SHP77 (cell line): ENCODE data around the gene BACE2.
A peak's percentile ranks its signal among the peaks of the same experiment; 100 is the strongest.

ENCODE experiments used
- DNase-seq, 2 experiments: peaks; one replicate each; lab custom pipeline; 2025; lab: John Stamatoyannopoulos, UW

The BACE2 gene

GRCh38 chr21:41167348-41168342 lies at the start of gene BACE2:
Gene BACE2 (plus strand): TSS chr21:41168160. CDS start chr21:41168264, 104 bp downstream.
- peak in 1 of 2 experiments; percentile 51 for DNase-seq

GRCh38 chr21:41119901-41120300 lies 48.1 kb upstream of the BACE2 start:
- DNase-seq: no peak

GRCh38 chr21:41120997-41121396 lies 47.0 kb upstream of the BACE2 start:
- DNase-seq: no peak

DNA sequence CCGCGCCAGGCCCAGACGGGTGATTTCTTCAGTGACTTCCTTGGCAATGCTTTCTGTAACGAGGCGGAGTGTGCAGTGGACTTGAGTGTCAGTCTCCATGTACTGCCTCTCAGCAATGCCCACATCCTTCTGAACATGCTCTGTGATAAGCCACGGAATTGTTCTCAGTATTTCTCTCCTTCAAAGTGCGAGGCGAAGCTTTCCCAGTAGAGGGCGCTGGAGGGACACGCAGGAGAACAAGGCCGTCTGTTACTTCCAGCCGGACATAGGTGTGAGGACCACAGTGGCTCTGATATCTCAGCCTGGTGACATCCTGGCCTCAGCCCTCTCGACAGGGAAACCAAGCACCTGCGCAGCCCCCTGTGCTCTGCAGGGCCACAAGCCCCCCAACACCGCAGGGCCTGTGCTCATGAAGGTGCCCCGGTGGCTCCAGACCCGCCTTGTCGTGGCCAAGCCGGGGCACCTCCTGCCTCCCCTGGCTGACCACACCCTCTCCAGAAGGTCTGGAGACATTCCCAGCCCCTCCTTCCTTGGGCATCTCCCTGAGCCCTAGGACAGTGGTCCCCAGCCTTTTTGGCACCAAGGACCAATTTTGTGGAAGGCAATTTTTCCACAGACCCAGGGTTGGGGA lies 46.1 kb upstream of the BACE2 start:
- peak; percentile 68 to 70 for DNase-seq

- DNase-seq: no peak
Measured at GRCh38 chr21:41124641-41125201, 43.2 kb upstream of the BACE2 start.

DNA sequence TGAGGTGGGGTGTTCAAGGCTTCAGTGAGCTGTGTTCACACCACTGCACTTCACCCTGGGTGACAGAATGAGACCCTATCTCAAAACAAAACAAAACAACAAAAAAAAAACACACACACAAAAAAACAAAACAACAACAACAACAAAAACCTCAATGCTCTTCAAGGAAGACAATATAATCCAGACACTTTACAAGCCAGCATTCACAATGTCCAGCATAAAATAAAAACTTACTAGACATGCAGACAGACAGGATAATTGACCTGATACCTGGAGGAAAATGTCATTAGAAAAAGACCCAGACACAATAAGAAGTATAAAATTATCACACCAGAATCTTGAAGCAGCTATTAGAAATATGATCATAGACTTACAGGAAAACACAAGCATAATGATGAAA lies 39.0 kb upstream of the BACE2 start:
- no peak for DNase-seq

GRCh38 chr21:41130883-41131282 lies 37.1 kb upstream of the BACE2 start:
- DNase-seq: no peak

DNA sequence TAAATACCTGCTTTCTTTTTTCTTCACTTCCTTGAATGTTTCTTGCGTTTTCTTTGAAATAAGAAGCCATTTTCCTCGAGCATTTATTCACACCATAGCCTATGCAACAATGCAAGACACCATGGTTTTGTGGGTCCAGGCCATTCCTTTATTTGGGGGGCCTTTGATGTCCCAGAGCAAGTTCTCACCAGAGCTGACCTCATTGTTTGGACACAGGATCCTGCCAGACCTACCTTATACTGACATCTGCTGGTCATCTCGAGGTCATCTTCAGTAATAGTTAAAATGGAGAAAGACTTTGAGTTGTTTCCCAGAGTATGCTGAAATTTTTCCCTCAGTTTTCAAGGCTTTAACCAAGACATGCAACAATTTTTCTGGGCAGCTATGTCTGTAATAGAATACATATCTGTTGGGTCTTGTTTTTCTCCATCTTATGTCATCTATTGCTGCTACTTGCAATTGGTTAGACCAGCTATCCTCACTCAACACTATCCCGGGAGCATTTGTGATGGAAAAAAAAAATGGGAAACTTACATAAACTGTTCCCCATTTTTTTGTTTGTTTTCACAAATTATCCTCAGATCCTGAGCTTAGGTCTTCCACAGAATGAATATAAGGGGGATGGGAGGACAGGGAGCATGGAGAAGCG lies 34.0 kb upstream of the BACE2 start:
- peak in 1 of 2 experiments; percentile 37 for DNase-seq

DNA sequence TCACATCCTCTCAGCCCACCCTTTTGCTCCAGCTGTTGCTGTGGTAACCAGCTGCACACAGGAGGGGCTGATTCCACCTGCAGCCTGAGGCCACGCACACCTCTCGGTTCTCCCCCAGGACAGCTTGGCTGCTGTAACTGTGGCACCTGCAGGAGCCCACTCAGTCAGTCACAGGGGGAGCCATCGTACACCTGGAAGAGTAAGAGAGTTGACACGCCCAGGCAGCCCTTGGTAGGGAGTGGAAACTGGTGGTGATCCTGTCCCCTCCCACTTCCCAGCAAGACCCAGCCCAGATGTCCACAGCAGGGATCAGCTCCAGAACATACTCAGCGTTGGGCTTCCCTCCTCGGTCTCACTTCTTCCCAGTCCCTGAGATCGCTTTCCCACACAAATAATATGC lies 32.2 kb upstream of the BACE2 start:
- no peak for DNase-seq

- no peak for DNase-seq
Measured at GRCh38 chr21:41136286-41136685, 31.7 kb upstream of the BACE2 start.

DNA sequence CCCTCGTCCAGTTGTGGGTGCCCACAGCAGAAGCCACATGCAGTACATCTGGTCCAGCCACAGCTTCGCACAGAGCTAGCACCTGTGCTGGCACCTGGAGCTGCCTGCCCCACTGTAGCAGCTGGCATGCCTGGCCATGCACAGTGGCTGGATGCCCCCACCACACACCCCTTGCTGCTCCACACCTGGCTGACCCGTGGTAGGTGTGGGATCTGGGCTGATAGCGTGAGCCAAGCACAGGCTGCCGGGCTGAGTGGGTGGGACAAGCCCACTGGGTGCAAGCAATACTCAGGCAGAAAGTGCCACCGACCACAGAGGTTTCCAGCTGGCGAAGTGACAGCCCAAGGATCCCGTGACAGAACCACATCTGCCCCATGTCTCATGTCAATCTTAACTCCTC lies 30.6 kb upstream of the BACE2 start:
- DNase-seq: no peak

DNA sequence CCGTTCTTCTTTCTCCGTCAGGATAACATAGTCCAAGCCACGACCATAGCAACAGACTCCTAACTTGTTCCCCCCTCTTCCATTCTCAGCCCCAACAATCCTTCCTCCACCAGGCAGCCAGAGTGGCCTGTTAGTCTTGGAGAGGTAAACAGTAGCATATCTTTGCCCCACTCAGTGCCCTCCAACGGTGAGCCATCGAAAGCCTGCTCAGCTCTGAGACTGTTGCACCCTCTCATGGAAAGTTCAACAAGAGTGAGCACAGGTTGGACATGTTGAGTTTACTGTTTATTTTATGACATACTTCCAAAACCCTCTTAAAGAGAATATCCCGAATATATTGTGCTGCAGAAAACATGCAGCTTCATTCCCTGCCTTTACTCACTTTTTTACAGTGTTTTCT lies 30.1 kb upstream of the BACE2 start:
- DNase-seq: no peak

- DNase-seq: no peak
Measured at GRCh38 chr21:41138711-41139110, 29.2 kb upstream of the BACE2 start.

GRCh38 chr21:41139275-41139674 lies 28.7 kb upstream of the BACE2 start:
- DNase-seq: no peak

DNA sequence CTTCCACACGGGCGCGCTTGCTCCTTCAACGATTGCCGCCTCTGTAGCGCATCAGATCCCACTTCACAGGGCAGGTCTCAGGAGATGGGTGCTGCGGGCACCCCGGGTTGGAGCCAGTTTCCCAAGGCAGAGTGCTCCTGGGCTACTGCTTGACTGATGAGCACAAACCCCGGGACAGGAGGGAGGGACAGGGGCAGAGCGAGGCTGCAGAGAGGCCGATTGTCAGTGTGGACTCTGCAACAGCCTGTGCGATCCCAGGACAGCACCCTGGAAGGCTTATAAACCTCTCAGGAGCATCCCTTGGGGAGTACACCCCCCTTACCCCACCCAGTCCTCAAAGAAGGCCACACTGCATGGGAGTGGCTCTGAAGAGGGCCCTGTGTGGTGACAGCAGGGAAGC lies 28.0 kb upstream of the BACE2 start:
- DNase-seq: no peak

DNA sequence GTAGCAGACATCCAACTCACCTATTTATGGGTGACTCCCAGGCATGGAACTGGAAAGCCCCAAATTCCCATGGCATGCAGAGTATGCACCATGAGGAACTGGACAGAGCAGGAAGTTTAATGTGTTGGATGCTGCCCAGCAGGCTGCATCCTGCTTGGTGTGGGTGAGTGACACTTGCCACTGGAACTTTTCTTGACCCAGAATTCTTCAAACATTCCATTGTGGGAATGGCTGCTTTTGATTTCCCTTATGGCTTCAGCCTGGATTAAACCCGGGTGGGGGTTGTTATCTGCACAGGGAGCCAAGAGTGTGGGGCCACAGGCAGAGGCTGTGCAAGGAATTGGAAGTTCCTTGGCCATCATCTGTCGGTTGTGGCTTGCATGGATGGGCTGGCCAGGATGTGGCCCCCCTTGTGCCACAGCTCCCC lies 26.9 kb upstream of the BACE2 start:
- DNase-seq: no peak

- peak; percentile 45 to 72 for DNase-seq
Measured at GRCh38 chr21:41142051-41142795, 25.7 kb upstream of the BACE2 start.

- DNase-seq: no peak
Measured at GRCh38 chr21:41143596-41144325, 24.2 kb upstream of the BACE2 start.

- DNase-seq: no peak
Measured at GRCh38 chr21:41147096-41147978, 20.6 kb upstream of the BACE2 start.

DNA sequence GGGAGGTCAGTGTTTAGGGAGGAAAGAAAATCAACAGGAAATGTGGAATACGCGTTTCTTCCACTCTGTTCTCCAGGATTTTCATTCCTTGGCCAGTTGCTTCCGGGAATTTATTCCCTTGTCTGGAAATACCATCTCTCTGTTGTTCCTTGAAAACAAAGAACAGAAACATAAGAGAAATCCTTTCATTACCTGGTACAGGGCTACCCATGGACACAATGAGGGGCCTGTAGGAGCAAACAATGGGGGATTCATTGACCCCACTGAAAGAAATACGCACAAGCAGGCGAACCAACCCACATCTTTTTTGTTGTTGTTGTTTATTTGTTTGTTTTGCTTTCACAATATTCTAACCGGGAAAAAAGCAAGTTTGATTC lies 20.0 kb upstream of the BACE2 start:
- no peak for DNase-seq
